GM12865 (cell line): ENCODE results near the gene NT5C2.
A peak's percentile ranks its signal among the peaks of the same experiment; 100 is the strongest.
"Not testable (repeated sequence)": the region's sequence is repeated elsewhere in the genome, so short reads cannot be mapped to it uniquely, and the experiment has no call there.

ENCODE experiments used
- DNase-seq: peaks from one replicate; pipeline ENCODE4 v3.0.0; 2010; ENCODE audit warnings: low read depth
- H3K4me3 ChIP-seq: 2 replicates; pipeline ENCODE4 v1.5.1; 2011; ENCODE audit warnings: mild to moderate bottlenecking, low read depth, low read length, control low read depth
- TF ChIP-seq, protein P1 (sequence below): IDR thresholded peaks from 2 replicates; pipeline ENCODE4 v1.5.1; 2011; ENCODE audit warnings: low read length, control low read depth, low read depth, inconsistent platforms; ENCODE audit not compliant: insufficient read depth; ENCODE audit errors: missing control alignments

Gene NT5C2

GRCh38 chr10:103145046-103145445 is 48.0 kb downstream of the NT5C2 start:
- H3K4me3 ChIP-seq: no peak overlapping the region
- no peak for DNase-seq

GRCh38 chr10:103144041-103144440 is 49.0 kb downstream of the NT5C2 start:
- TF ChIP-seq, protein P1, sequence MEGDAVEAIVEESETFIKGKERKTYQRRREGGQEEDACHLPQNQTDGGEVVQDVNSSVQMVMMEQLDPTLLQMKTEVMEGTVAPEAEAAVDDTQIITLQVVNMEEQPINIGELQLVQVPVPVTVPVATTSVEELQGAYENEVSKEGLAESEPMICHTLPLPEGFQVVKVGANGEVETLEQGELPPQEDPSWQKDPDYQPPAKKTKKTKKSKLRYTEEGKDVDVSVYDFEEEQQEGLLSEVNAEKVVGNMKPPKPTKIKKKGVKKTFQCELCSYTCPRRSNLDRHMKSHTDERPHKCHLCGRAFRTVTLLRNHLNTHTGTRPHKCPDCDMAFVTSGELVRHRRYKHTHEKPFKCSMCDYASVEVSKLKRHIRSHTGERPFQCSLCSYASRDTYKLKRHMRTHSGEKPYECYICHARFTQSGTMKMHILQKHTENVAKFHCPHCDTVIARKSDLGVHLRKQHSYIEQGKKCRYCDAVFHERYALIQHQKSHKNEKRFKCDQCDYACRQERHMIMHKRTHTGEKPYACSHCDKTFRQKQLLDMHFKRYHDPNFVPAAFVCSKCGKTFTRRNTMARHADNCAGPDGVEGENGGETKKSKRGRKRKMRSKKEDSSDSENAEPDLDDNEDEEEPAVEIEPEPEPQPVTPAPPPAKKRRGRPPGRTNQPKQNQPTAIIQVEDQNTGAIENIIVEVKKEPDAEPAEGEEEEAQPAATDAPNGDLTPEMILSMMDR: no peak
- H3K4me3 ChIP-seq: no peak overlapping the region
- DNase-seq: no peak

More at GRCh38 chr10:103145046-103145445, 48.0 kb downstream of the NT5C2 start:
- TF ChIP-seq, protein P1: no peak

GRCh38 chr10:103143641-103144040 is 49.4 kb downstream of the NT5C2 start:
- H3K4me3 ChIP-seq, DNase-seq: not testable (repeated sequence)

DNA sequence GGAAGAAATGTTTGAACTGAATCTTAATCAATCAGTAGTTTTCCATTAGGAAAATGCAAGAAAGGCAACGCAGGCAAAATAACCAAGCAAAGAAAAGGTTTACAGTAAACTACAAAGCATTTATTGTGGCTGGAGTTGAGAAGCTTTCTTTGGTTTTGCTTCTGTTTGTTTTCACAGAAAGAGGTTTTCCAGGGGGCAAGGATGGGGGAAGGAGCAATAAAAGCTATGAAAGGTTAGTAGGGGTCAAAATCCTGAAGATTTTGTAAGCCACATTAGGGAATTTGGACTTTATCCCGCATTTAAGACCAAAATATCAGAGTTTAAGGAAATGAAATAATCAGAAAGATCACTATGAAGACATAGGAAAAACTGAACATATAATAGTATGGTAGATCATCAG is 51.1 kb downstream of the NT5C2 start:
- no peak for DNase-seq
- H3K4me3 ChIP-seq: no peak overlapping the region
- TF ChIP-seq, protein P1: no peak

DNA sequence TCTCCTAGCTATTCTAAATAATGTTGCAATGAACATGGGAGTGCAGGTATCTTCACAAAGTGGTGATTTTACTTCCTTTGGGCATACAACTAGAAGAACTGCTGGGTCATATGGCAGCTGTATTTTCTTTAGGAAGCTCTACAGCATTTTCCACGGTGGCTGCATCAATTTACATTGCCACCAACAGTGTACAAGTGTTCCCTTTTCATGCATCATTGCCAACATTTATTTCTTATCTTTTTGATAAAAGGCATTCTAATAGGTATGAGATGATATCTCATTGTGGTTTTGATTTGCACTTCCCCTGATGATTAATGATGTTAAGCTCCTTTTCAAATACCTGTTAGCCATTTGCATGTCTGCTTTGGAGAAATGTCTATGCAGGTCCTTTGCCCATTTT is 52.6 kb downstream of the NT5C2 start:
- TF ChIP-seq, protein P1: no peak
- no peak overlapping the region for H3K4me3 ChIP-seq
- DNase-seq: no peak

DNA sequence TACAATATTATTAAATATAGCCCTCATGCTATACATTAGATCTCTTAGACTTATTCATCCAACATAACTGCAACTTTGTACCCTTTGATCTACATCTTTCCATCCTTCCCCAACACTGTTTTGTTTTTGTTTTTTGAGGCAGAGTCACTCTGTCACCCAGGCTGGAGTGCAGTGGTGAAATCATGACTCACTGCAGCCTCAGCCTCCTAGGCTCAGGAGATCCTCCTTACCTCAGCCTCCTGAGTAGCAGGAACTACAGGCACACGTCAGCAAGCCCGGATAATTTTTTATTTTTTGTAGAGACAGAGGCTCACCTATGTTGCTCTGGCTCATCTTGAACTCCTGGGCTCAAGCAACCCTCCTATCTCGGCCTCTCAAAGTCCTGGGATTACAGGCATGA is 53.3 kb downstream of the NT5C2 start:
- TF ChIP-seq, protein P1: no peak
- no peak overlapping the region for H3K4me3 ChIP-seq
- no peak for DNase-seq

GRCh38 chr10:103135168-103135567 is 57.9 kb downstream of the NT5C2 start:
- peak; percentile 55 for DNase-seq

DNA sequence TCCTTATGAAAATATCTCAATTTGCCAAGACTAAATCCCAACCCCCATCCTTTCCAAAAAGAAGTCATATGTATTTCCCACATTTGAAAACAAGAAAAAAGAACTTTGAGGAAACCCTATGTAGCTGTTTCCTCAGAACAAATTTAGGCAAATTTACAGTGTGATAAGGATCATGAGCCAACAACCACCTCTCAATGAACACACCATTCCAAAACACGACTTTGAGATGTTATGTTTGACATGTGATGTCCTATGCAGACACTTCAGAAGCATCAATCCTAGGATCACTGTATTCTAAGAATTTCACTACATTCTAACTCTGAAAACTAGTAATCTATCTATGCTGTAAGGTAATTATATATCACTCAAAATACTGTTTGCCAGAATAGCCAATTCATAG is 62.2 kb downstream of the NT5C2 start:
- no peak for DNase-seq
- H3K4me3 ChIP-seq: no peak overlapping the region
- TF ChIP-seq, protein P1: no peak

More at GRCh38 chr10:103135168-103135567, 57.9 kb downstream of the NT5C2 start:
- not testable (repeated sequence) for H3K4me3 ChIP-seq

DNA sequence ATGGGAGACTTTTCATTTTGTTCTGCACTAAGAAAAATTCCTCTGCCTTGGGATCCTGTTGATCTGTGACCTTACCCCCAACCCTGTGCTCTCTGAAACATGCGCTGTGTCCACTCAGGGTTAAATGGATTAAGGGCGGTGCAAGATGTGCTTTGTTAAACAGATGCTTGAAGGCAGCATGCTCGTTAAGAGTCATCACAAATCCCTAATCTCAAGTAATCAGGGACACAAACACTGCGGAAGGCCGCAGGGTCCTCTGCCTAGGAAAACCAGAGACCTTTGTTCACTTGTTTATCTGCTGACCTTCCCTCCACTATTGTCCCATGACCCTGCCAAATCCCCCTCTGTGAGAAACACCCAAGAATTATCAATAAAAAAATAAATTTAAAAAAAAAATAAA is 62.9 kb downstream of the NT5C2 start:
- DNase-seq, H3K4me3 ChIP-seq: not testable (repeated sequence)
